SH-SY5Y (cell line): ENCODE data around the gene CYB5R4.

Source experiments
- GATA2 ChIP-seq: IDR thresholded peaks from 2 replicates; pipeline ENCODE4 v1.6.1; 2011; ENCODE audit warnings: mild to moderate bottlenecking, low read depth, low read length
- GATA3 ChIP-seq: IDR thresholded peaks from 2 replicates; pipeline ENCODE4 v1.6.1; 2011; ENCODE audit warnings: low read depth, mild to moderate bottlenecking, low read length, moderate library complexity

- TF ChIP-seq GATA2 (no peak), GATA3 (no peak)
Observed at GRCh38 chr6:83893024-83893423, 33.5 kb downstream of the CYB5R4 start.
